Activated CD4-positive, alpha-beta T cell treated with anti-CD3 and anti-CD28 coated beads for 1 hour (primary cell): Measurements from ENCODE around the gene SORCS2.

Experiments
- DNase-seq: peaks from one replicate; pipeline ENCODE4 v3.0.0-alpha.2; 2020

SORCS2 gene

GRCh38 chr4:7709431-7709830 lies 517.1 kb downstream of the SORCS2 start:
- no peak for DNase-seq

GRCh38 chr4:7710126-7710525 lies 517.8 kb downstream of the SORCS2 start:
- no peak for DNase-seq

GRCh38 chr4:7710576-7711306 lies 518.4 kb downstream of the SORCS2 start:
- DNase-seq = no peak

- DNase-seq = no peak
Measured at GRCh38 chr4:7711307-7711963, 519.1 kb downstream of the SORCS2 start.

- DNase-seq = no peak
Measured at GRCh38 chr4:7712021-7712671, 519.8 kb downstream of the SORCS2 start.

GRCh38 chr4:7713757-7714156 lies 521.4 kb downstream of the SORCS2 start:
- no peak for DNase-seq

- no peak for DNase-seq
Measured at GRCh38 chr4:7714176-7714575, 521.8 kb downstream of the SORCS2 start.

GRCh38 chr4:7714738-7715137 lies 522.4 kb downstream of the SORCS2 start:
- DNase-seq = no peak

- DNase-seq = no peak
Measured at GRCh38 chr4:7715271-7716009, 523.1 kb downstream of the SORCS2 start.

- DNase-seq = no peak
Measured at GRCh38 chr4:7716010-7716721, 523.8 kb downstream of the SORCS2 start.

- DNase-seq = no peak
Measured at GRCh38 chr4:7717161-7717560, 524.8 kb downstream of the SORCS2 start.

GRCh38 chr4:7717946-7718490 lies 525.7 kb downstream of the SORCS2 start:
- DNase-seq = no peak

GRCh38 chr4:7719354-7720174 lies 527.2 kb downstream of the SORCS2 start:
- DNase-seq = peak; percentile 42

GRCh38 chr4:7721984-7722551 lies 529.7 kb downstream of the SORCS2 start:
- DNase-seq = no peak

GRCh38 chr4:7722766-7723387 lies 530.5 kb downstream of the SORCS2 start:
- no peak for DNase-seq

- DNase-seq = no peak
Measured at GRCh38 chr4:7723625-7724024, 531.3 kb downstream of the SORCS2 start.

- DNase-seq = no peak
Measured at GRCh38 chr4:7725951-7726350, 533.6 kb downstream of the SORCS2 start.

GRCh38 chr4:7726665-7727413 lies 534.5 kb downstream of the SORCS2 start:
- DNase-seq = no peak

GRCh38 chr4:7727749-7728148 lies 535.4 kb downstream of the SORCS2 start:
- DNase-seq = no peak

- no peak for DNase-seq
Measured at GRCh38 chr4:7731437-7731836, 539.1 kb downstream of the SORCS2 start.
